Keratinocyte (primary cell): ENCODE results near the gene FUCA1. TPM values are rescaled to one million over a fixed set of nuclear protein-coding genes. Genes with fewer than 3 reads are reported as not detected.
"Not testable (repeated sequence)": the region's sequence is repeated elsewhere in the genome, so short reads cannot be mapped to it uniquely, and the experiment has no call there.

Source experiments
- DNase-seq: peaks from one replicate; pipeline ENCODE4 v3.0.0-alpha.2; 2011; ENCODE audit warnings: low read depth, missing footprints, low spot score
- FAIRE-seq: peaks from 2 replicates; lab custom pipeline; 2011; peaks lifted over from hg19 to GRCh38; lab: Jason Lieb, UNC
- H2AFZ ChIP-seq: 2 replicates; pipeline ENCODE4 v1.6.0; 2012; ENCODE audit warnings: low read length, control low read depth, inconsistent platforms; ENCODE audit not compliant: control insufficient read depth
- H3K27ac ChIP-seq: 2 replicates; pipeline ENCODE4 v1.5.1; 2011; ENCODE audit warnings: low read length; ENCODE audit not compliant: control insufficient read depth, insufficient read depth
- H3K27me3 ChIP-seq: 3 replicates; pipeline ENCODE4 v1.6.0; 2011; ENCODE audit warnings: low read length; ENCODE audit not compliant: control insufficient read depth, insufficient read depth; ENCODE audit errors: extremely low read depth
- H3K36me3 ChIP-seq, 2 experiments: 2 replicates in 1 of 2; 3 replicates in 1 of 2; pipeline ENCODE4 v1.5.1; 2011; ENCODE audit warnings: low read length in 2 of 2, mild to moderate bottlenecking in 1 of 2; ENCODE audit not compliant: control insufficient read depth in 2 of 2, insufficient read depth in 2 of 2; ENCODE audit errors: extremely low read depth in 1 of 2
- H3K4me1 ChIP-seq: 3 replicates; pipeline ENCODE4 v1.5.1; 2011; ENCODE audit warnings: low read length; ENCODE audit not compliant: control insufficient read depth, insufficient read depth; ENCODE audit errors: extremely low read depth
- H3K4me2 ChIP-seq: 3 replicates; pipeline ENCODE4 v1.6.0; 2011; ENCODE audit warnings: low read depth, low read length; ENCODE audit not compliant: control insufficient read depth, insufficient read depth; ENCODE audit errors: extremely low read depth
- H3K4me3 ChIP-seq, 3 experiments: fragments of 200-600 bp in 1 of 3; sonication (generic) in 1 of 3; 2 replicates in 2 of 3; 3 replicates in 1 of 3; pipeline ENCODE4 v1.5.1; 2011 to 2016; ENCODE audit warnings: low read length in 3 of 3, mild to moderate bottlenecking in 3 of 3, control low read depth in 2 of 3, inconsistent platforms in 1 of 3, low read depth in 1 of 3, mixed read lengths in 1 of 3, mixed run types in 1 of 3, moderate library complexity in 1 of 3; ENCODE audit not compliant: control insufficient read depth in 2 of 3, insufficient read depth in 2 of 3; ENCODE audit errors: extremely low read depth in 1 of 3
- H3K79me2 ChIP-seq: 2 replicates; pipeline ENCODE4 v1.6.0; 2012; ENCODE audit warnings: low read length; ENCODE audit not compliant: control insufficient read depth, insufficient read depth
- H3K9ac ChIP-seq: 3 replicates; pipeline ENCODE4 v1.6.0; 2011; ENCODE audit warnings: low read length; ENCODE audit not compliant: control insufficient read depth, insufficient read depth; ENCODE audit errors: extremely low read depth
- H3K9me1 ChIP-seq: 3 replicates; pipeline ENCODE4 v1.6.0; 2011; ENCODE audit warnings: low read length; ENCODE audit not compliant: control insufficient read depth, insufficient read depth; ENCODE audit errors: extremely low read depth
- H3K9me3 ChIP-seq: 2 replicates; pipeline ENCODE4 v1.5.1; 2012; ENCODE audit warnings: low read depth, low read length; ENCODE audit not compliant: control insufficient read depth
- H4K20me1 ChIP-seq: 3 replicates; pipeline ENCODE4 v1.6.0; 2011; ENCODE audit warnings: low read length; ENCODE audit not compliant: control insufficient read depth, insufficient read depth; ENCODE audit errors: extremely low read depth
- CTCF ChIP-seq, 3 experiments: IDR thresholded peaks in 1 of 3; conservative IDR thresholded peaks in 1 of 3; optimal IDR thresholded peaks in 1 of 3; 2 replicates in 2 of 3; 3 replicates in 1 of 3; pipeline versions ENCODE3 to v1.5.1; 2011; ENCODE audit warnings: low read length in 3 of 3, mild to moderate bottlenecking in 3 of 3, moderate library complexity in 2 of 3, control low read depth in 1 of 3, inconsistent platforms in 1 of 3; ENCODE audit not compliant: insufficient read depth in 2 of 3; ENCODE audit errors: extremely low read depth in 1 of 3
- EZH2 ChIP-seq: IDR thresholded peaks from one replicate; pipeline ENCODE4 v1.6.1; 2012; ENCODE audit warnings: inconsistent platforms, mild to moderate bottlenecking, low read length, moderate library complexity
- dilution Hi-C: fragments of 300-500 bp; cut with MboI; formaldehyde crosslinking; loops from one replicate; pipeline ENCODE4 v1.7.0; 2020; ENCODE audit warnings: low sequenced_read_pairs; ENCODE audit not compliant: extremely low pct_ligation_motif_present
- polyA plus RNA-seq, 5 experiments: library from polyadenylated mRNA; depleted of rRNA in 3 of 5; stranded (reverse) in 3 of 5; stranded (forward) in 1 of 5; unstranded in 1 of 5; fragments of >200 nt; gene quantifications; 1 replicate in 1 of 5; 2 replicates in 3 of 5; 3 replicates in 1 of 5; pipeline versions ENCODE4 v1.2.1 to v1.2.3, GENCODE V29; 2011 to 2012; ENCODE audit warnings: missing spikeins in 2 of 5, low read depth in 1 of 5, low replicate concordance in 1 of 5

FUCA1 gene
- polyA plus RNA-seq, 1 donor (not counting 4 experiments of a cell fraction or from before 2014, with no cell fraction given): 11.9 TPM

DNA sequence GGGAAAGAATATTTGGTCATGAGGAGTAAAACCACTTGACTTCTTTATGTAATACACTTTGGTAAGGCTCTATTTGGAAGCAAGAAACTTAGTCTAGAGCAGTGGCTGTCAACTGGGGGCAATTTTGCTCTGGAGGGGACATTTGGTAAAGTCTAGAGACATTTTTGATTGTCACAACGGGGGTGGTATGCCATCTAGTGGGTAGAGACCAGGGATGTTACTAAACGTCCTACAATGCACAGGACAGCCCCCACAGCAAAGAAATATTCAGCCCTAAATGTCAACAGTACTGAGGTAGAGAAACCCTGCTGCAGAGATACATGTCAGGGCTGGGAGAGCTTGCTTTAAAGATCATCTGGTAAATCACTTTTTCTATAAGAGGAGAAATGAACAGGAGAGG lies 13.5 kb downstream of the FUCA1 start:
- FAIRE-seq: no peak
- Histone ChIP-seq H3K4me2 (no peak overlapping the region), H2AFZ (no peak overlapping the region), H3K27ac (no peak overlapping the region), H3K4me3 (no peak overlapping the region), H3K9ac (no peak overlapping the region), H3K79me2 (no peaks in the 10 kb centered on the region), H3K27me3 (no peaks in the 10 kb centered on the region), H3K9me1 (no peaks in the 10 kb centered on the region), H3K9me3 (no peaks in the 10 kb centered on the region), H4K20me1 (no peaks in the 10 kb centered on the region), H3K36me3 (no peaks in the 10 kb centered on the region), H3K4me1 (no peaks in the 10 kb centered on the region)
- DNase-seq: no peak
- dilution Hi-C loops: no loop called here
- TF ChIP-seq CTCF (optimal IDR thresholded peaks at IDR 0.05 in 1 of 3, IDR thresholded peaks at IDR 0.05 in 1 of 3, conservative IDR thresholded peaks at IDR 0.05 in 1 of 3; ENCODE audit: extremely low read depth in 1 of 3, insufficient read depth in 2 of 3, low read length in 3 of 3) (peak in 1 of 3 experiments; percentile 39), EZH2 (no peak)

DNA sequence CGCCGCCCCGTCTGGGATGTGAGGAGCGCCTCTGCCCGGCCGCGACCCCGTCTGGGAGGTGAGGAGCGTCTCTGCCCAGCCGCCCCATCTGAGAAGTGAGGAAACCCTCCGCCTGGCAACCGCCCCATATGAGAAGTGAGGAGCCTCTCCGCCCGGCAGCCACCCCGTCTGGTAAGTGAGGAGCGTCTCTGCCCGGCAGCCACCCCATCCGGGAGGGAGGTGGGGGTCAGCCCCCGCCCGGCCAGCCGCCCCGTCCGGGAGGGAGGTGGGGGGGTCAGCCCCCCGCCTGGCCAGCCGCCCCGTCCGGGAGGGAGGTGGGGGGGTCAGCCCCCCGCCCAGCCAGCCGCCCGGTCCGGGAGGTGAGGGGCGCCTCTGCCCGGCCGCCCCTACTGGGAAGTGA lies 15.0 kb downstream of the FUCA1 start:
- H3K27ac ChIP-seq, H3K9me3 ChIP-seq, H3K36me3 ChIP-seq, FAIRE-seq, dilution Hi-C loops, H3K79me2 ChIP-seq, H3K27me3 ChIP-seq, H3K4me3 ChIP-seq, H3K9me1 ChIP-seq, H3K4me2 ChIP-seq, H2AFZ ChIP-seq, H4K20me1 ChIP-seq, H3K9ac ChIP-seq, DNase-seq, H3K4me1 ChIP-seq: not testable (repeated sequence)

GRCh38 chr1:23851406-23851805 lies 16.7 kb downstream of the FUCA1 start:
- dilution Hi-C loops, H3K36me3 ChIP-seq, H3K4me3 ChIP-seq, H4K20me1 ChIP-seq, H3K79me2 ChIP-seq, H3K27ac ChIP-seq, H3K9me3 ChIP-seq, H2AFZ ChIP-seq, H3K9ac ChIP-seq, H3K9me1 ChIP-seq, H3K4me1 ChIP-seq, H3K4me2 ChIP-seq, DNase-seq, FAIRE-seq, H3K27me3 ChIP-seq: not testable (repeated sequence)
